GM18519 (cell line): ENCODE data around the gene NMNAT2.

ENCODE experiments used
- ATAC-seq: cut with Tn5 transposase; IDR thresholded peaks from one replicate; pipeline ENCODE4 v1.9.1; 2021; ENCODE audit warnings: mild to moderate bottlenecking, moderate library complexity; ENCODE audit not compliant: unreplicated experiment, low FRiP score

The NMNAT2 gene

DNA sequence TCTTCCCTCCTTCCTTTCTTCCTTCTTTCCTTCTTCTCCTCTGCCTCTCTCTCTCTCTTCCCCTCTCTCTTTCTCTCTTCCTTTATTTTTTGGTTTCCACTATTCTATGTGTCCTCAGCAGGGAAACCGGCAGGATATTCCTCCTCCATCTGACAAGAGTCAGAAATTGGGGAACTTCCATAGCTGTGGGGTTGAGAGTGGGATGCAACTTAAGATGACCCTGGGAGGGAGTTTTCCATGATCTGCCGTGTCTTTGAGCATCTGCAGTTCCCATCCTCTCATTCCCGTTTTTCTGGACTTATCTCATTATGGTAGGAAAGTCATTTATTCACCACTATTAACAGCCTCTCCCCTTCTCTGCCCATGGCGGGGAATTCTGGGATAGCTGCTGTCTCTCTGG is 98.6 kb downstream of the NMNAT2 start:
- ATAC-seq, result no peak

- ATAC-seq, result no peak
These were observed 99.1 kb downstream of the NMNAT2 start for GRCh38 chr1:183319051-183319450.

- no peak for ATAC-seq
These were observed 99.7 kb downstream of the NMNAT2 start for GRCh38 chr1:183318433-183318832.

DNA sequence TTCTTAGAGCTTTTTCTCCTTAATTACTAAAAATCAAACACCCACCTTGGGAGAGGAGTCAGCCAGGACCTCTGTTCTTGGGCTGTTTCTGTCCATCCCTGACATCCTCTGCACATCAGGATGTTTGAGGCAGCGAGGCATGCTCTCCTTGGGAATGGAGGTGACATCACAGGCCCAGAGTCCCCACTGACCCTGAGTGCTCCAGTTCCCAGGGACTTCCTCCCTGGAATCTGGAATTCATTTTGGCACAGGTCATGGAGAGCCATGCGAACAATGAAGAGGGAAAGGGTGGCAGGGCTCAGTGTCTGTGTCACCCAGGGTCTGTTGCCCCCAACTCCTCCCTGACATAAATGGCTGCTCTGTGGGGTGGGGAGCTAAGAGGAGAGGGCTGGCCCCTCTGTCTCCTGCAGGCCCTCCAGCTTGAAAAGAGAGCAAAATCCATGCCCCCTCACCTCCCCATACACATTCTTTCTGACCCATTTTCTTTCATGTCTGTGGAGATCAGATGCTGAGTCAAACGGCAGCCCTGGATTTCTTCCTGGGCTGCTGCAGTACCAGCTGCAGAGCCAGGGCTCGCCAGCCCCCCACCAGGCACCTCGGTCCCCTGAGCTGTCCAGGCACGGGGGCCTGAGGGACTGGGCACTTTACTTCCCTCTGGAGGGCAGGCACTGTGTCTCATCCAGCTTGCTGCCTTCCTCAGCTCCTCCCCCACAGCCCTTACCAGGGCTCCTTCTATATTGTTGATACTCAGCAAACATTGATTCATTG is 102.0 kb downstream of the NMNAT2 start:
- no peak for ATAC-seq

- ATAC-seq, result no peak
These were observed 105.1 kb downstream of the NMNAT2 start for GRCh38 chr1:183313063-183313462.

DNA sequence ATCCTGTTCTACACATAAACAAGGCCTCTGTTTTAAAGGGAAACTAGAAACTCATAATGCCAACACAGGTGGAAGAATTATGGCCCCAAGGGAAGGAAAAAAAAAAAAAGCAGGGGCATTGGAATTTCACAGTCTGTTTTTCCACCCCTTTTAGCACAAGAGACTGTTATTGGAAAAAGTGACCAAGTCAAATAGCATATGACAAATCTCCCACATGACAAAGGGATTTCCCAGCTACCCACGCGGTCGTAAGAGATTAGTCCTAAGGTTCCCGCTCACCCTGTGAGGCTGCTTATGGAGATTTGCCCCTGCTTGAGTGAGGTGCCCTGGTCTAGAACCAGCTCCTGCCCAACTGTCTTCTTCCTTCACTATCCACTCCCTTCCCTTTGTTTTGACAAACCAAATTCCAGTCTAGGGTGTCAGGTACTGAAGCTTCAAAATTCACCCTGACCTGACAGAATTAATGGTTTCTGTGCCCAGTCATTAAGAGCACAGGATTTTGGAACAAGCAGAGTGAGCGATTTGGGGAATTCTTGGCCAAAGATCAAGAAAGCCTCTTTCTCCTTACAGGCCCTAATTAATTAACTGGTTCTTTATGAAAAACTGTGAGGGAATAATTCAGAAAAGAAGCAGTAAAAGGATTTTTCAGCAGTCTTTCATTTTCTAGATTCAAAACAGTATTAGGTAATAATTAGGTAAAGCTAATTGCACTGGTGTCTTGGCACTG is 107.3 kb downstream of the NMNAT2 start:
- ATAC-seq, result no peak

DNA sequence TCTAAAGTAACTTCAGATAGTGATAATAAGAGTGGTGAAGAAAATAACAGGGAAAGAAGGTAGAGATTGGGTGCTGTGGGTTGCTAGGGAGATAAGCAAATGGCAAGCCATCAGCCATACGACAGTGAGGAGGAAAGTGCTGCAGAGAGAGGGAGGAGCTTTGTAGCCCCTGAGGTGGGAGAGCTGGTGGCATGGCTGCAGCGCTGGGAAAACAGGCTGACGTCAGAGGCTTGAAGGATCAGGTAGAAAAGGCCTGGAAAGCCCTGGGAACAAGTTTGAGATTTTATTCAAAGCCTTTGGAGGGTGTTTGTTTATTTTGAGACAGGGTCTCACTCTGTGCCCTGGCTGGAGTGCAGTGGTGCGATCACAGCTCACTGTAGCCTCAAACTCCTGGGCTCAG is 109.5 kb downstream of the NMNAT2 start:
- ATAC-seq, result no peak

DNA sequence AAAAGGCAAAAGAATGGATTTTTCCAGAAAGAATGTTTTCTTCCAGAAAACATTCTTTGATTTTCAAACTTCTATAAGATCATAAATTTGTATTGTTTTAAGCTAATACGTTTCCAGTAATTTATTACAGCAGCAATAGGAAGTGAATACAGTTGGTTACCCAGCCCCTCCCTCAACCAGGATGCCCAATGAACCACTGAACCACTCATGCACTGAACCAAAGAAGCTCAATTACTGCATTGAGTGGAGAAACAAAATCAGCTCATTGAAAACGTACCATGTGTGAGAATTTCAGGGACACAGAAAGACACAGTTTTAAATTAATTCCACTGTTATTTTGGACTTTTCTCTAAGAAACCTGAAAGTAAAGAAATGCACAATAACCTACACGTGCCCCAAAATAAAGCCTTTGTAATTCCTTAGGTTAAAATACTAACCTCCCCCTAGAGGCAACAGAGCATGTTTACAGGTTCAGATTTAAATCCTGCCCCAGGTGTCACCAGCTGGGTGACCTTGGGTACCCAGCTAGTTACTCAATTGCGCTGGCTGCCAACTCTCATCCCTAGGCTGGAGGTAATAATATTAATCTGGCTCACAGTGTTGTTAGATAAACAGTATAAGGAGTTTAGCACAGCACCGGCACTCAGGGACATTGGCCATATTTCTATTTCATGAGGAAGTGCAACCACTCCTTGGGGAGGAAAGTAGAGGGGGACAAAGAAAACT is 111.7 kb downstream of the NMNAT2 start:
- ATAC-seq, result no peak

DNA sequence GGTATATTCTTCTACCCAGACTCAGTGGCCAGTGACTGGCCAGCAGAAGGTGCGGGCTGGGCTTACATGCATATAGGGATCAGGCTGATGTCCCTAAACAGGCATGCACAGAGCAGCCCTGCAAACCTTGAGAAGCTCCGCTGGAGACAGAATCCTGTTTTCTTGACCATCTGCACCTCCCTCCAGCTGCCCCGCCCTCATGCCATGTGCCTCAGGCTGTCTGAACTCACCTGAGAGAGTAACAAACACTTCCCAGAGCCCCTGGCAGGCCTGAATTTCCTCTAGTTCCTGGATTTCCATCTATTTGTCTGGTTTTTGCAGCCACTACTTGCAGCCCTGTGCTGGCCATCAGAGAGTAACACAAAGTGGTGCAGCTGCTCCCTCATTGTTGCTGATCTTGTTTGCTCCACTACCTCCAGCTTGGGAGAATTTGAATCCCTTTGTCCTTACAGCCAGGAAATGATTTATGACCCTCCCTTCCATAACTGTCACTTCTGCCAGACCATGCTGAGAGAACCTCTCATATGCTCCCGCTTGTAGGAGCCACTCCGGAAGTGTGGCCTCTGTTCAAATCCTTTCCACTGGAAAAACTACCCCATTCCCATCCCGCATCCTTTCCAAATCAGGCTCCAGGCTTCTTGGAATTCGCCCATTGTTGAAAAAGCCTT is 113.6 kb downstream of the NMNAT2 start:
- no peak for ATAC-seq

DNA sequence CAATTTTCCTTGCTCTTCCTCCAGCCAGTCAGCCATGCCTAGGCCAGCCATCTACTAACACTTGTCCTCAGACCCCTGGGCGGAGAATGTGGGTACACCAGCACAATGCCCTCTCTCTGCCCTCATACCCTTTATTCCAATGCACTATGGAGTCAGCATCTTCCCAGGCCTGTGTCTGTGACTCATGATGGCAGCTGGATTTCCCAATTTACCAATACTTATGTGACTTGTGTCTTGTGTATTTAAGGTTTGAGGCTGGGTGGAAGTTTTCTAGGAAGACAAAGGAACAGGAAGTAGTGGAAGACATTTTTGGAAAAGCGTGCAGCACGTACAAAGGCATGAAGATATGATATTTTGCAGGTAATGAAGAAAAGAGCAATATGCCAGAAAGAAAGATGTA is 114.3 kb downstream of the NMNAT2 start:
- no peak for ATAC-seq

DNA sequence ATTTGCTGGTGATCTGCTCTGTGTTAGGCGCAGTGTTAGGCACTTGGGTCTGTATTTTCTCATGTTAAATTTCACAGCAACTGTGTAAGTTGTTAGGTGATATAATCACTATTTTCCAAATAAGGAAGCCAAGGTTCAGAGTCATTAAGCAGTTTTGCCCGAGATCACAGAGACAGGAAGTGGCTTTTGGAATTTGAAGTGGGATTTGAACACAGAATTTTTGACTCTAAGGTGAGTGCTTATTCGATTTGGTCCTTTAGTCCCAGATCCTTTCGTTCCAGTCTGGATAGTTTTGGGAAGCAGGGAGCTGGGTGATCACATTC is 114.9 kb downstream of the NMNAT2 start:
- ATAC-seq, result no peak

DNA sequence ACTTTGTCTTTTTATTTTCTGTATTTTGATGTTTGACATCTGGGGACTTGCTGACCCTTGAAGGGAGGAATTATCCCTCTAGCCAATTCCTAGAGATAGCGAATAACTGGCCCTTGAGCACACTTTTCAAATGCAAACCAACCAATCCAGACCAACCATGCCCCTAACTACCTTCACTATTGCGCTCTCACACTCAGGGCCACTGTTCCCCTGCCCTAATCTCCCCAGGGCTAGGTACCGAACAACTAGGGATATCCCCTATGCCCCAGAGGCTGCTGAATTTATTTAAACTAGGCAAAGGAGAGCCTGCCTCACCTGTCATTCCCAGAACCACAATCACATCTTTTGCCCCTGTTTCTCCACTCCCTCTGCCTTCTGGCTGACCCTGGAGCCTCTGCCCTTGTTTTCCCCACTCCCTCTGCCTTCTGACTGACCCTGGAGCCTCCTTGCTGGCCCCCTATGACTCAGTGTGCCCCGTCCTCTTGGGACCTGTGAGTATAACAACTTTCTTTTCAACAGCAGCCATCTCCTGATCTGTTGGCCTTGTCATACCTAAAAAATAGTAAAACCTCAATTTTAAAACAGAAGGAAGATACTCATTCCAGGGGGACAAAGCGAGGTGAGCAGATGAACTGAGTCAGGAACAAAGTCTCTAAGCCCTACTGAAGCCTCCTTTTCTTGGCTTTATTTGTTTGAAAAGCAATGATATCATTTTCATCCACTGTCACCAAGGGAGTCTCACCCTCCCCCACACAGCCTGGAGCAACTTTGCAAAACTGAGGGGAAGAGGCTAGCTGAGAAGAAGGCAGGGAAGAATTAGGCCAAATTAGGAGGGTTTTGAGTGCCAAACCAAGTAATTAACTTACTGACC is 115.5 kb downstream of the NMNAT2 start:
- no peak for ATAC-seq

GRCh38 chr1:183301239-183301638 is 116.9 kb downstream of the NMNAT2 start:
- no peak for ATAC-seq

- no peak for ATAC-seq
These were observed 117.4 kb downstream of the NMNAT2 start for GRCh38 chr1:183300828-183301227.

GRCh38 chr1:183300395-183300794 is 117.8 kb downstream of the NMNAT2 start:
- no peak for ATAC-seq

- no peak for ATAC-seq
These were observed 121.4 kb downstream of the NMNAT2 start for GRCh38 chr1:183296782-183297181.

GRCh38 chr1:183295521-183295920 is 122.7 kb downstream of the NMNAT2 start:
- no peak for ATAC-seq

DNA sequence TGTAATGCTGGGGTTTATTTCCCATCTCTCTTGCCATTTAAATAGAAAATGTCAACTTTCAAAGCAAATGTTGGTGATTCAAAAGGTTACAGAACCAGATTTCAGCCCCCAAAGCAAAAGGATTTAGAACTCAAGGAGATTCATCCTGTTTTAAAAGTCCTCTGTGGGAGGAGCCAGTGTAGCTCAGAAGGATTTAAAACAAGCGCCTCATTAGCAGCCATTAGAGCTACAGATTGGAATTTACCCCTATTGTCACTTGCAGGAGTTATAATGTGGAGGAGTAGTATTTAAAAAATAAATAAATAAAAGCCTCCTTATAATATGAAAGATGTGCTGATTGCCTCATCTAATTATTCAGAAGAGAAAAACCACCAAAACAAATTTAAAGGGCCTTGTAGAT is 124.3 kb downstream of the NMNAT2 start:
- ATAC-seq, result no peak

GRCh38 chr1:183293241-183293640 is 124.9 kb downstream of the NMNAT2 start:
- no peak for ATAC-seq
